Femur (tissue), 1 donor: ENCODE data around the gene DLK2.
"Not testable (repeated sequence)": the region's sequence is repeated elsewhere in the genome, so short reads cannot be mapped to it uniquely, and the experiment has no call there.

Source experiments
- DNase-seq: peaks from one replicate; pipeline ENCODE4 v3.0.0-alpha.2; 2017

DLK2 gene

DNA sequence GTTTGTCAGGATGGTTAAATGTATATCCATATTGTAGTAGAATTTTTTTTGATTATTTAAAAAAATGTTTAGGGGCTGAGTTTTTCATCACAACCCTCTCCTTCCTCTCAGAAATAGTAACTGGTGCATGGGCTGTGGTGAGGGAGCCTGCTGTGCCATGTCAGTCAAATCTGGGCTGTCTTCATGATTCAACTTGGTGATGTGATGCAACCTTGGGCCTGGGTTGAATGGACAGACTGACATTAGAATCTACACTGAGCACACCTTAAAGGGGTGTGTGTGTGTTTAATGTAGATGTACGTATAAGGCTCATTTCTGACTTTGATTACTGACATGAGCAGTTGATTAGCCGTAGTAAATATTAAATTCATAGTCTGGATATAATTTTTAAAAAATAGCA, 25.7 kb upstream of the DLK2 start:
- no peak for DNase-seq

DNA sequence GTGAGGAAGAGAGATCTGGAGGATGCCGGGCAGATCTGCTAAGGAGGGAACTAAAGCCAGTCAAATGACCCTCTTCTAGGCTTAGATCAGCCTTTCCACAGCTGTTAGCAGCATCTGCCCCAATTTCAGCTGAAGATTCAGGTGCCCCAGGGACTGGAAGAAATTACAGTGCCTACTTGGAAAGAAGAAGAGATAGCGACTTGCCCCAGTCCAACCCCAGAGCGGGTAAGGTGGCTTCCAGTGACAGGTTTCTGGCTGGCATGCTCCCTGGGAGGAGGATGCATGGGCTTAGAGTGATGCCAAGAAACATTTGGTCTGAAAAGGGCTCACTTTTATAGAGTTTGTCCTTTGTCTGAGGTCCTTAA, 22.6 kb upstream of the DLK2 start:
- DNase-seq: no peak

DNA sequence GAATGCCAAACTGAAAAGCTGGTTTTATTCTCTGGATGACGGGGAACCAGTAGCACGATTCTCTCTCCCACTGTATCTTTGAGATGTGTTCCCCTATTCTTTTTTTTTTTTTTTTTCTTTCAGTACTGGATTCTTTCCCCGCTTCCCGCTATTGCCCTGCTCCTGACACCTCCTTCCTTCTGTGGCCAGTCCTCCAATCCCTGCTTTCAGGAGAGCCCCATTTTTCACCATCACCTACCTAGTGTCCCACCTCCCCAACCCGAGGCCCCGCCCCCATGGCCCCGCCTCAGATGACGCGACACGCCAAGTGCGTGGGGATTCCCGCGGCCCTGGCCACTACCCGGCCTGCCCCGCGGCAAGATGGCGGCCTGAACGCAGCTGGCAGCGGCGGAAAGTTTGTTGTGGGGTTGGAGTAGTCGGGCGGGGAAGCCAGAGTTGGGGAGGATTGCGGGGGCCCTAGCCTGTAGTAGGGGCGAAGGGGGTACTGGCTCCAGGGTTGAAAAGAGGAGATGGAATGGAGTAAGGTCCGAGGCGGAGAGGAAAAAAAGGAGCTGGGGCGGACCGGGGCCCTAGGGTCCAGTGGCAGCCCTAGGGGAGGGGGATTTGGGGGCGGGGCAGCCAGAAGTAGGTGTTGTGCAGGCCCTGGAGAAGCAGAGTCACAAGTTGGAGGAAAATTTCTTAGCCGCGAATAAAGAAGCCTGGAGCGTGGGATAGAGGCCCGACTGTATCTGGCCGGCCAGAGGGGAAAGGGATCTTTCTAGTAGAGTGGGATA, 22.1 kb upstream of the DLK2 start, which contains the start of gene TJAP1:
TJAP1 (plus strand) TSS at position 336 of the 773 bp plus-strand sequence. CDS start 21,432 bp downstream, outside the sequence.
- peak; percentile 96 for DNase-seq

DNA sequence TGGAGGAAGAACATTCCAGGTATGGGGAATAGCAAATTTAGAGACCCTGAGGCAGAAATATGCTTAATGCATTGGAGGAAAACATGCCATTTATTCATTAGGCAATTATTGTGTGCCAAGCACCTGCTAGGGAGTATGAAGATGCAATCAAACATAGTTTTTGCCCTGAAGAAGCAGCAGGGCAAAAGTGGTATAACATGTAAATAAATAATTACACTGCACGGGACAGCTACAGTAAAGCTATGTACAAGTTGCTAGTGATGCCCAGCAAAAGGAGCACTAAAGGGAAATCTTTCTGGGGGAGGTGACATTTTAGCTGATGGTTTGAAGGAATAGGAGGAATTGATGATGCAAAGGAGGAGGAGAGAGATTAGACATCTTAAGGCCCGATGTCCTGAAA, 21.4 kb upstream of the DLK2 start:
- DNase-seq: no peak

DNA sequence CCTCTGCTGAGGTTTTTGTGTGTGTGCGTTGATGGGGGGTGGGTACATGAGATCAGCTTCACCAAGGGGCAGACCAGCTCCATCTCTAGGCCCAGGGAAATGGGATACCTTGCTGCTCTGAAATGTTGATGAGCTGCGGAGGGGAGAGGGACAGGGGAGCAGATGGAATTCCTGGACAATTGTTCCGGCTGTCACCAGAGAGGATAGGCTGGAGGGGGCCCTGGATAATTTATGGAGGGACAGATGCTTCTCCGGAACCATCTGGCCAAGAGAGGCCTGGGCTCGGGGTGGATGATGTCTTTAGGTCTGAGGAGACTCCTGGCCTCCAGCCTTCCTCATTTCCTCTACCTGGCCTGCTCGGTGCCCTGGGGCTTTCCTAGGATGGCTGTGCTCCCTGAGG, 20.2 kb upstream of the DLK2 start:
- no peak for DNase-seq

DNA sequence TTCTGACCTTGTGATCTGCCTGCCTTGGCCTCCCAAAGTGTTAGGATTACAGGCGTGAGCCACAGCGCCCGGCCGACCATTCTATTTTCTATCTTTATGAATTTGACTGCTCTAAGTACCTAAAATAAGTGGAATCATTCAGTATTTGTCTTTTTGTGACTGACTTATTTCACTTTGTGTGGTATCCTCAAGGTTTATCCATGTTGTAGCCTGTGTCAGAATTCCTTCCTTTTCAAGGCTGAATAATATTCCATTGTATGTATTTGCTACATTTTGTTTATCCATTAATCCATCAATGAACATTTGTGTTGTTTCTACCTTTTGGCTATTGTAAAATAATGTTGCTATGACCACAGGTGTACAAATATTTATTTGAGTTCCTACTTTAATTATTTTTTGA, 17.2 kb upstream of the DLK2 start:
- DNase-seq: no peak

DNA sequence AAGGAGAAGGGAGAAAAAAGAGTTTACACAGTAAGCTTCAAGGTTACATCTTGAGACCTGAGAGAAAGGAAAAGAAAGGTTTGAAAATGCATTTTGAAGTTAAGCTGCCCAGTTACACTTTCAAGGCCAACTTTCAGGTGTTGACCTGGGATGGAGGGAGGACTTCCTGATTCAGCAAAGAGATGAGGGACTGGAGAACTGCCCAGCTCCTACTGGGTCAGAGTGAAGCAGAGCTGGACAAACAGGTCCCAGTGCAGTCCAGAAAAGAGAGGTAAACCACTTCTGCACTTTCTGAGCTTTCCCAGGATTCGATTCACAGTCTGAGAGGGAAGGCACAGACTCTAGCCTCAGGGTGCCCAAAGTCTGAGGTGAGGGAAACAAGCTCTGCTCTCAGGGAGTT, 16.1 kb upstream of the DLK2 start:
- no peak for DNase-seq

DNA sequence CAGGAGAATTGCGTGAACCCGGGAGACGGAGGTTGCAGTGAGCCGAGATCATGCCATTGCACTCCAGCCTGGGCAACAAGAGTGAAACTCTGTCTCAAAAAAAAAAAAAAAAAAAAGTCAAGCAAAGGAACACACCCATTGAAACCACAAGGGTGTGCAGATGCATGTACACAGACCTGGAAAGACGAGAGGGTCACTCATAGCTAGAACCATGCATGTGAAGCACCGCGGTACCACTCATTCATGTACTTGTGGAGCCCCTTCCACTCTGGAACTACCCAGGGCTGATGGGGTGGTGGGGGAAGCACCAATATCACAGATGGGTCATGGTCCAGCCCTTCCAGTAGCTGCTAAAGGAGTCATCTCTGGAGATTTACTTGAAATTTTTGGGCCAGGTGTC, 14.6 kb upstream of the DLK2 start:
- no peak for DNase-seq

DNA sequence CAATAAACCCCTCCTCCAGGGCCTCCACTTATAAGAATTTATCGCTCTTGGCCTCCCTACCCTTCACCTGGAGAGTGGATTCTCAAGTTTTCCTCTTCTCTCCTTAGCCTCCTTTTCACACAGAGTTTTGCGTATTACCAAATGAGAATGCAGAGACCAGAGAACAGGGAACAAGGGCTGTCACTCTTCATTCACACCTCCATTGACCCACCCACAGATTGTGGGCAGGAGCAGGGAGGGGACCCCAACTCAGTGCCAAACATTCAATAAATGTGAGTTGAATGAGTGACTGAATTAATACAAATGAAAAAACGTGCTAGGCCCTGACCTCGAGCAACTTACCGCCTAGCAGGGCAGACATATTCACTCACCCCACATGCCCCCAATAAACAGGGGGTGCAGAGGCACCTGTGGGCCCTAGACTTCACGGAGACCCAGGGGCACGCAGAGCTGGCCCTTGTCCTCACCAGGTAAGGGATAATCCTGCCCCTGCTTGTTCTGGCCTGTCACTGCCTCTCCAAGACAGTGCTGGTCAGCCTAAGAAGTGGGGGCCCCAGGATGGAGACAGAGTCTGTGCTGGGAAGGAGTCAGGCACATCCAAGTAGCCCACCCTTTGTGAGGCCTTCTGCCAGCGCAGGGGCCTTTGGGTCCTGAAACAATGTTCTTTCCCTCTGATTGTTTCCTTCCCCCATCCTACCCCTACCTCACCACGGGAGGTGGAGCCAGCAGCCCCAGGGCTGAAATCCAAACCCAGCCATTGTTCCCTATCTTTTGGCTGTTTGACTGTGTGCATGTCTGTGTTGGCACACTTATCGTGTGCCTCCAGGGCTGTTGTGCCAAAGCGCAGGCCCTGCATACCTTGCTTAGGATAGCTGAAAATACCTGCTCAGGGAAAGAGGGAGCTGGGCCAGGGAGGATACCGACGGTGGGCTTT, 13.7 kb upstream of the DLK2 start:
- DNase-seq: no peak

DNA sequence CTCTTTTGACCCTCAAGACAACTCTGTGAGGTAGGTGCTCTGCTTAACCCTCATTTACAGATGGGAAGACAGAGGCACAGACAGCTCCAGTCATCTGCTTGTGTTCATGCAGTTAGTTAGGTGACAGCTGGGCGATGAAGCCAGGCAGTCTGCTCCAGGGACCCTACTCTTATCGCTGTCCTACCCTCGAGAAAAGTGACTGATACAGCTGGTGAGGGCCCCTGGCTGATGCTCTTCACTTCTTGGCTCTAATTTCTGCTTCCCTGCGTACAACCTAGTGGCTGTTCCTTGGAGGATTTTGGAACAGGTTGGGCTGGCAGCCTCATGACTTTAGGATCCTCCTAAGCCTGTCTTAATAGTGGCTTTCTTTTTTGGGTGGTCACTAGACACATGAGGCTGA, 12.9 kb upstream of the DLK2 start:
- no peak for DNase-seq

DNA sequence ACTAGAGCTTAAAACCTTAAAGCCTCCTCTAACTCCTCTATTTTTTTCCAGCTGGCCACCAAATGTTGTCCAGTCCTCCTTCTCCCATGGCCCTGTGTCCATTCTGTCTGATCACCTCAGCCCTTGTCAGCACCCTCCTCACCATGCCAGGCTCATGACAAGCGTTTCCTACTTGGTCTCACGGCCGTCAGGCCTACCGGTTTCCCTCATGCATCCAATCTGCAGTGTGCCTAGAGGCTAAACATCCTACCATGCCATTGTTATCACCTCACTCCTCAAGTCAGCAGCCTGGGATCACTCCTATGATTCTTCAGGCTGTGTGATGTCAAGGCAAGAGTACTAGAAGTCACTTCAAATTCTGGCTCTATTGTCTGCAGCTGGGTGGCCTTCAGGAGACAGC, 12.4 kb upstream of the DLK2 start:
- DNase-seq: no peak

DNA sequence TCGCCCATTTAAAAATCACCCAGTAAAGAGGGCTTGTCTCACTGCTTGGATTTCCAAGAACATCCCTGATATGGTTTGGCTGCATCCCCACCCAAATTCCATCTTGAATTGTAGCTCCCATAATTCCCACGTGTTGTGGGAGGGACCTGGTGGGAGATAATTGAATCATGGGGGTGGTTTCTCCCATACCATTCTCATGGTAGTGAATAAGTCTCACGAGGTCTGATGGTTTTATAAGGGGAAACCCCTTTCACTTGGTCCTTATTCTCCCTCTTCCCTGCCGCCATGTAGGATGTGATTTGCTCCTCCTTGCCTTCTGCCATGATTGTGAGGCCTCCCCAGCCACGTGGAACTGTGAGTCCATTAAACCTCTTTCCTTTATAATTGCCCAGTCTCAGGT, 11.9 kb upstream of the DLK2 start:
- DNase-seq: not testable (repeated sequence)

DNA sequence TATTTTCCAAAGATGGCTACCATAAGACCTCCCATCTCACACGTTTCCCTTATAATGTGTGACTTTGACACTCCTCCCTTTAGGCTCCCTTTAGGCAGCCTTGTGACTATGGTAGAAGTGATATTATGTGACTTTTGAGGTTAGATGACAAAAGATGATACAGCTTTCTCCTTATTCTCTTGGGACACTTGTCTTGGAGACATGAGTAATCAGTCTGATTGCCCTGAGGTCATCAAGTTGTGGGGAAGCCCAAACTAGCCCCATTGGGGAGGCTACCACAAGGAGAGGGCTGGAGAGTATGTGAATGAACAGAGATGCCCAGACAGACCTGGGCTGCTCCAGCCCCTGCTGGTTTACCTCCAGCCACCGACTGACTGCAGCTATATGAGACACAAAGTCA, 10.6 kb upstream of the DLK2 start:
- no peak for DNase-seq

DNA sequence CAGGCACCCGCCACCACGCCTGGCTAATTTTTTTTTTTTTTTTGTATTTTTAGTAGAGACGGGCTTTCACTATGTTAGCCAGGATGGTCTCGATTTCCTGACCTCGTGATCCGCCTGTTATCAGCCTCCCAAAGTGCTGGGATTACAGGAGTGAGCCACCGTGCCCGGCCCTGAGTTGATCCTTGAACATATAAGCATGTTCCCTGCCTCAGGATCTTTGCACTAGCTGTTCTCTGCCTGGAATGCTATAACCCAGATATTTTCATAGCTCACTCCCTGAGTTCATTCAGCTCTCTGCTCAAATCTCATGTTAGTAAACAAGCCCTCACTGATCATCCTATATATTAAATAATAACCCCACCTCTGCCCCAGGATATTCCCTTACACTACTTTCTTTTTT, 9.0 kb upstream of the DLK2 start:
- no peak for DNase-seq

DNA sequence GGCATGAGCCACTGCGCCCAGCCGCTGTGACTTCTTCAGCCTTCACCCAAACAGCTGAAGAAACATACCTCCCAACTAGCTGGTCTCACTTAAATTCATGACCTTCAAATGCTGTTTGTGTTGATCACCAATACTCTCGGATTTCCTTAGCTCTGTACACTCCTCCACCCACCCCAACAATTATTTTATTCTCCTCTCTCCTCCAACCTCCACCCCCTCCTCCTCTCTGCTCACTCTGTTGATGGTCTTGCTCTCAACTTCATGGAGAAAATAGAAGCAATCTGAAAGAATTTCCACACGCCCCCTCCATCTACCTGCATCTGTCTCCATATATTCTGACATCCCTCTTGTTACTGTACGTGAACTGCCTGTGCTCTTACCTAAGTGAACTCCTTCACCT, 6.6 kb upstream of the DLK2 start:
- DNase-seq: no peak

DNA sequence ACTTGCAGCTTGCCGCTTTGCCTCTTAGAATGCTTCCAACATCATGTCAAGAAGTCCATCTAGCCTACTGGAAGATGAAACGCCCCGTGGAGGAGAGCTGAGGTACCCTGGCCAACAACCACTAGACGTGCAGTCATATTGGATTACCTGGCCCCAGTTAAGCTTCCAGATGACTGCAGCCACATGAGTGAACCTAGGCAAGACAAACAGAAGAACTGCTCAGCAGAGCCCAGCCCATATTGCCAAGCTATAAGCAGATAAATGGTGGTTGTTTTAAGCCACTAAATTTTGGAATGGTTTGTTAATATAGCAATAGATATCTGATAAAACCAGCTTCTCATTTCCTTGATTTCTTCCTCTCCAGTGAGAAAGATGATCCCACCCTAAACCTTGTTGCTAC, 4.7 kb upstream of the DLK2 start:
- DNase-seq: no peak

DNA sequence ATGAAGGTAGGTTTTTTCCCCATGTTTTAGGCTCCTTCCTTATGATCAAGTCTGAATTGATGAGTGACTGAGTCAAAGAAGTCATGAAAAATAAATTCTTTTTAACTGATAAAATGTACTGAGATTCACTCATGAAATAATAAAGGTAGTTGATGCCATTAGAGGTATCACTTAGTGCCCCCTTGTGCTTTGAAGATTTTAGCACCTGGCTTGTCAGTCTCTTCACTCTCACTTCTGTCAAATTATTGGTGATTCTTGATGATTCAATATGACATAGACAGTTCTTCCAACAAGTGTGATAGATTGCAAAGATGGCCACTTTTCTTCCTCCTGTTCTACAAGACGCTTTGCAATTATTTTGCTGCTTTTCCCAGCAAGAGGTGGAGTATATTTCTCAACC, 4.2 kb upstream of the DLK2 start:
- DNase-seq: no peak

DNA sequence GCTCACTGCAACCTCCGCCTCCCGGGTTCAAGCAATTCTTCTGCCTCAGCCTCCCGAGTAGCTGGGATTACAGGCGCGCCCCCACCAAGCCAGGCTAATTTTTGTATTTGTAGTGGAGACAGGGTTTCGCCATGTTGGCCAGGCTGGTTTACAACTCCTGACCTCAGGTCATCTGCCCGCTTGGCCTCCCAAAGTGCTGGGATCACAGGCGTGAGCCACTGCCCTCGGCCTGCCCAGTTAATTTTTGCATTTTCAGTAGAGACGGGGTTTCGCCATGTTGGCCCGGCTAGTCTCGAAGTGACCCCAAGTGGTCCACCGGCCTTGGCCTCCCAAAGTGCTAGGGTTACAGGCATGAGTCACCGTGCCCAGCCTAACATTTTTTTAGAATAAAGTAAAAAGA, 2.8 kb upstream of the DLK2 start:
- DNase-seq: not testable (repeated sequence)

DNA sequence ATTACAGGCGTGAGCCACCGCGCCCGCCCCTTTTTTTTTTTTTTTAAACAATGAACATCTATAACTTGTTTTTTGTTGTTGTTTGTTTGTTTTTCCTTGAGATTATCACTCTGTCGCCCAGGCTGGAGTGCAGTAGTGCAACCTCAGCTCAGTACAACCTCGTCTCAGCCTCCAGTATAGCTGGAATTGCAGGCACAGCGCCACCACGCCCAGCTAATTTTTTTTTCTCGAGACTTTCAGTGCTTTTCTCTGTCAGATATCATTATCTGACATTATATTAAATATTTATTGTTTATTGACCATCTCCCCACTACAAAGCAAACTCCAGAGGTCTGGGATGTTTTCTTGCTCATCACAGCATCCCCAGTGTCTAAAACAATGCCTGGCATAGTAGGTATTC, 2.3 kb upstream of the DLK2 start:
- DNase-seq: no peak

DNA sequence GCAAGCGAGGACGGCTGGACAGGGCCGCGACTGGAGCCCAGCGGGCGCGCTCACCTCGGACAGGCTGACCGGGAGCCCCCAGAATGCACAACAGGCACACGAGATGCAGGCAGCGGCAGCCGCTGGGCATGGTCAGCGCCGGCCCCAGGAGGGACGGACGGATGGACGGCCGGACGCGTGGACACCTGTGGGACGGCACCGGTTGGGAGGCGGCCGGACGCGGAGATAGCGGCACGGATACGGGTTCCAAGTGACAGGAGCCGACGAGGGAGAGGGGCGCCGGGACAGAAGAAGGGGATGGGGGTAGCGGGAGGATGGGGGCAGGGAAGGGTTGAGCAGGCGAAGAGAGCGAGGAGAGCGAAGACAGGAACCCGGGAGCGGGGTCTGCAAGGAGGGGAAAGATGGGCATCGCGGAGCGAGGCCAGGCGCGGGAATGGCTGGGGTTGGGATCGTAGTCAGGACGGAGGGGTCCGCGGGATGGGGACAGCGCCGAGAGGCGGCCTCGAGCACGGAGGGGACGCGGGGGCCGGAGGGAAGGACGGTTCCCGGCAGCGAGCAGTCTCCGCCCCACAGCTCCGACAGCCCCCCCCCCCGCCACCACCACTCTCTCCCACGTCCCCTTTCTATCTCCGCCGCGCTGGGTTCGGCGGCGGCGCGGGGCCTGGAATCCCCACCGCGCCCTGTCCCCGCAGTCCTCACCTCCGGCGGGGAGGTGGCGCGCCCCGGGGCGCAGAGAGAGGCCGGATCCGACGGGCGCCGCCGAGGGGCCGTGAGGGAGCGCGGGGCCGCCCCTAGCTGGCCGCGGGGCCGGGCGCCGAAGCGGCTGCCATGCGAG, 435 bp downstream of the DLK2 start:
- DNase-seq: peak; percentile 88

DNA sequence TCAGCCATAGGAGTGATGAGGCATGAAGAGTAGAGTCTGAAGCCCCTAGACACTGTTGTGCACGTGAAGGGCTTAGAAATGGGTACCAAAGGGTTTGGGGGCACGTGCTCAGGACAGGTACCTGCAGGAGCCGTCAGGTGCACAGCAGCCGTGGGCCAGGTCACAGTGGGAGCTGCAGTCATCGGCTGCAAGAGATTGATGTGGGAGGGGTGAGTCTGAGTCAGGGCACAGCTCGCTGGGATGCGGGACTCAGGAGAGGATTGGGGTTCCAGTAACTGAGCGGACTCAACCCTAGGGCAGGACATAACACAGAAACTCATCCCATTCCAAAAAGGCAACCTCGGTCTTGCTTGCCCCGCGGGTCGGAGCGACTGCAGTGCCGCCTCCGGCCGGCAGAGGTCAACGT, 1.1 kb downstream of the DLK2 start:
- DNase-seq: no peak

DNA sequence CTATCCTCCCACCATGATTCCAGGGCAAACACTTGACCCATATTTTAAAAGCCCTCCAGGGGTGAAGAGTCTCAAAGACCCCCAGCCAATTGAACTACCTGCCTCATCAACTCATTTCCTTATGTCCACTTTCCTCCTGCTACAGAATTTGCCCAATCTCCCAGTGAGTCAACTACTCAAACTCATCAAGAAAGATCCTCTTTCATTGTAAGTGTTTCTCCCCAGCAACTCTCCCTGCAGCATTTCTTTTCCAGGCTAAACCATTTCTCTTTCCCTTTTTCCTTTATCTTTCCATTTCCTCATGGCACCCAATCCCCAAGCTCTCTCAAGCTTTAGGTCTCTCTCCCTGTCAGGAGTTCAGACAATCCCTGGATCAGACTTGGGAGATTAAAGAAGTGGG, 1.5 kb downstream of the DLK2 start:
- DNase-seq: no peak

DNA sequence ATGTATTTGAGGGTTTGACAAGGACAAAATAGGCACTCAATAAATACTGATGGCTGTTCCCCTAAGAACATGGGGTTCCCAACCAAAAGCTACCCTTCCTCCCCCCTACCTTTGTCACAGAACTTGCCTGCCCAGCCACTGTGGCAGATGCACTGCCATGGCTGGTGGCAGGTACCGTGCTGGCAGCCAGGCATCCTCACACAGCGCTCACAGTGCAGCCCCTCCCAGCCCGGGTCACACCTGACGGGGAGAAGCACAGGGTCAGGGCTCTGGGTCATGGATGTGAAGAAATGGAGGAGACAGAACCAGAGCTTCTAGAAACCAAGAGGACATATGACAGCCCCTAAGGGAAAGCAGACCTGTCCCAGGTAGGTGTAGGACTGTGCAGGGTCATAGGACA, 2.5 kb downstream of the DLK2 start:
- DNase-seq: no peak
